IPS-15b (cell line): ENCODE data around the gene PGPEP1.

Experiments used
- H3K27me3 ChIP-seq: one replicate; pipeline ENCODE4 v1.6.1; 2013; ENCODE audit warnings: low read length; ENCODE audit not compliant: control insufficient read depth, insufficient read depth
- H3K36me3 ChIP-seq: one replicate; pipeline ENCODE4 v1.6.1; 2013; ENCODE audit warnings: low read length; ENCODE audit not compliant: control insufficient read depth, insufficient read depth
- H3K4me1 ChIP-seq: one replicate; pipeline ENCODE4 v1.6.1; 2013; ENCODE audit warnings: mild to moderate bottlenecking, low read length; ENCODE audit not compliant: control insufficient read depth, insufficient read depth
- H3K4me3 ChIP-seq: one replicate; pipeline ENCODE4 v1.5.1; 2013; ENCODE audit warnings: low read depth, low read length
- H3K9ac ChIP-seq: one replicate; pipeline ENCODE4 v1.6.1; 2013; ENCODE audit warnings: low read depth, mild to moderate bottlenecking, low read length
- H3K9me3 ChIP-seq: one replicate; pipeline ENCODE4 v1.6.1; 2013; ENCODE audit warnings: mild to moderate bottlenecking, low read length; ENCODE audit not compliant: control insufficient read depth, insufficient read depth

PGPEP1 gene, protein sequence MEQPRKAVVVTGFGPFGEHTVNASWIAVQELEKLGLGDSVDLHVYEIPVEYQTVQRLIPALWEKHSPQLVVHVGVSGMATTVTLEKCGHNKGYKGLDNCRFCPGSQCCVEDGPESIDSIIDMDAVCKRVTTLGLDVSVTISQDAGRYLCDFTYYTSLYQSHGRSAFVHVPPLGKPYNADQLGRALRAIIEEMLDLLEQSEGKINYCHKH

DNA sequence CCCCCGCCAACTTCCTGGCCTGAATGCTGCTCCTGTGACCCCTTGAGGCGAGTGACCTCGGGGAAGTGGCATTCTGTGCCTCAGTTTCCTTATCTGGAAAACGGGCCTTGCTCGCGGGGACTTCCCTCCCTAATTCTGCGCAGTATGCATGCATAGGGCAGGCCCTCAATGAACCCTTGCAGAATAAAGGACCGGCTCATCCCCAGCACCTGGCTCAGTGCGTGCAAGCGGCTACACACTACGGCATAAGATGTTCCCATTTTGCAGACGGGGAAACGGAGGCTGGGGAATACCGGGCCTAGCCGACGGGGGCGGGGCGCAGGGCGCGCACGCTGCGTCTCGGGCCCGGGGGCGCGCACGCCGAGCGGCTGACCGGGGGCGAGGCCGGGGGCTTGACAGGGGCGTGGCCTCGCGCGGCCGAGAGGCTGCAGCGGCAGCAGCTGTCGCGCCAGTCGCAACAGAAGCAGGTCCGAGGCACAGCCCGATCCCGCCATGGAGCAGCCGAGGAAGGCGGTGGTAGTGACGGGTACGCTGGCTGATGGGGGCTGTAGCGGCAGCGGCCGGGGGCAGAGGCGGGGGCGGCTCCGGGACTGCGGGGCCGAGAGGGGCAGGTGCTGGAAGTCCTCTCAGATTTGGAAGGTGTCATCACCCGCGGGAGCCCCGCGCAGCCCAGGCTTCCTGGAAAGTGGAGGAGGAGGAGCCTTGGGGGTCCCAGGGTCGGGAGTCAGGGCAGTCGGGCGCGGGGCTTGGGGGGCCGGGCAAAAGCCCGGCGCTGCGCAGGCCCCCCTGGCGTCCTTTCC lies at the start of gene PGPEP1:
PGPEP1 (plus strand) TSS at position 409 of the 800 bp plus-strand sequence; CDS start at position 493, 84 bp downstream.
- H3K9me3 ChIP-seq, result no peaks in the 10 kb centered on the region
- H3K4me1 ChIP-seq, result peaks cover 14% of the 10 kb centered on the region

DNA sequence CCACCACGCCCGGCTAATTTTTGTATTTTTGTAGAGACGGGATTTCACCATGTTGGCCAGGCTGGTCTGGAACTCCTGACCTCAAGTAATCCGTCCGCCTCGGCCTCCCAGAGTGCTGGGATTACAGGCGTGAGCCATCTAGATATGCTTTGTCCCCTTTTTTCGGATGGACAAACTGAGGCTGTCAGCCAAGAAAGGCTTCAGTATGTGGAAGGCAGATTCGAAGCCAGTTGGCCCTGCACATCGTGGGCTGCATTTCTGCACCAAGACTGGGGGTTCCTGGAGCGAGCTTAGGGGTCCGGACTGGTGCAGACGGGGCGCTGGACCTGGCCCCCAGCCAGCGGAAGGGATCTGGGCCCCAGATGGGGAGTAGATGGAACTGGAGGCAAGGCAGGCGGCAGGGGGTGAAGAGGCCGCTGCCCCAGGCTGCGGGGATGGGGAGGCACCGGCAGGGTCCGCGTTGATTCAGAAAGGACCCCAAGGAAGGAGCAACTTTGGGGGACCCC lies 49.3 kb upstream of the PGPEP1 start:
- no peaks in the 10 kb centered on the region for H3K36me3 ChIP-seq
- no peak overlapping the region for H3K9ac ChIP-seq
- H3K27me3 ChIP-seq, result peaks cover 8% of the 10 kb centered on the region
- H3K9me3 ChIP-seq, result no peaks in the 10 kb centered on the region
- peak overlapping the region; percentile 77 for H3K4me3 ChIP-seq
- peaks cover 19% of the 10 kb centered on the region for H3K4me1 ChIP-seq

More for the DNA sequence above, at the start of gene PGPEP1:
- Histone ChIP-seq H3K27me3 (no peaks in the 10 kb centered on the region), H3K36me3 (no peaks in the 10 kb centered on the region), H3K4me3 (peak within 1 kb of the TSS; percentile 60), H3K9ac (peak within 1 kb of the TSS; percentile 37)

DNA sequence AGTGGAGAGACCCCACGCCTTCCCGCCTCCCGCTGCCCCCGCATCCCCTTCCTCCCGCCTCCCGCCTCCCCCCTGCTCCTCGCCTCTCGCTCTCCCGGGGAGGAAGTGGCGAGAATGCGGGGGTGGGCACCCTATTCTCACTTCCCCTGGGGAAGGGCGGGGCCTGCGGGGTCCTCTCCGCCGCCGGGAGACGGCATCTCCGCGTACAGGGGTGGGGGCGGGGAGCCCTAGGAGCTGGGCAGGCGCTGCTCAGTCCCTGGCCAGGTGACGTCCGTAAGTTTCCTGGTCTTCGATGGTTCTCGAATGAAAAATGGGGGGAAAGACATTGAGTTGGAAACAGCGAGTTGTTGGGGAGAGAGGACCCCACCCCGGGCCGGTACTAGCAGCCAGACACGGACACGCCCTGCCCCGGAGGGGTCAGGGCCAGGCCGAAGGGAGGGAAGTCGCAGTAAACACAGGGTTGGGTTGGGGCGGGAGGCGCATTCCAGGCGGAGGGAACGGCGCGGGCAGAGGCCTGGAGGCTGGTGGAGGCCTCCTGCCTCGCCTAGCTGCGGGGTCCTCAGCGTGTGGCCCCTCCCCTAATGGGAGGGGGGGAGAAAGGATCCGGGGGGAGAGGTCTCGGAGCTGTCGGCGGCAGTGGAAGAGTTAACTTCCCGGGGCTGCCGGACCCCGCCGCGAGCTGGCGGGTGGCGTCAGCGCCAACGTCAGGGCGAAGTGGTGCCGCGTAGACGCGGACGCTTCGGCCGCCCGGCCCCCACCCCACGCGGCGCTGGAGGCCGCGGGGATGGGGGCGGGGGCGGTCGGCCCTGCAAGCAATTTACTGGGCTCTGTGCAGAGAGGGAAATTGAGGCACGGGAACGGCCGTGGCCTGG lies 48.6 kb upstream of the PGPEP1 start:
- Histone ChIP-seq H3K4me1 (peaks cover 19% of the 10 kb centered on the region), H3K9me3 (no peaks in the 10 kb centered on the region), H3K4me3 (peak overlapping the region; percentile 77), H3K27me3 (peaks cover 3% of the 10 kb centered on the region), H3K36me3 (no peaks in the 10 kb centered on the region), H3K9ac (peak overlapping the region; percentile 41)

DNA sequence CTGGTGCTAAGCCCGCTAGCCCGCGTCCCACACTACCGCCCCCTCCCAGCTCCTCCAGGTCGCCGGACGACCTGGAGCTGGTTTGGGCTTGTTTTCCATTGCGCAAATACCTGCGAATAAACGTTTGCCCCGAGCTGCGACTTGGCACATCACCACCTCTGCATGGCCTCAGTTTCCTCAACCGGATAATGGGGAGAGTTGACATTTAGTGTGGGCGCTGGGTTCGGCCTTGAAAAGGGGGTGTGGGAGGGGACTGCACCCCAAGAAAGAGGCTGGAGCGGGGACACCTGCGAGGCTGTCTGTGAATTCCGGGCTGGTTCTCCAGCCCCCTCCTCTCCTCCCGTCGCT lies 48.0 kb upstream of the PGPEP1 start:
- Histone ChIP-seq H3K4me1 (peaks cover 18% of the 10 kb centered on the region), H3K36me3 (no peaks in the 10 kb centered on the region)

DNA sequence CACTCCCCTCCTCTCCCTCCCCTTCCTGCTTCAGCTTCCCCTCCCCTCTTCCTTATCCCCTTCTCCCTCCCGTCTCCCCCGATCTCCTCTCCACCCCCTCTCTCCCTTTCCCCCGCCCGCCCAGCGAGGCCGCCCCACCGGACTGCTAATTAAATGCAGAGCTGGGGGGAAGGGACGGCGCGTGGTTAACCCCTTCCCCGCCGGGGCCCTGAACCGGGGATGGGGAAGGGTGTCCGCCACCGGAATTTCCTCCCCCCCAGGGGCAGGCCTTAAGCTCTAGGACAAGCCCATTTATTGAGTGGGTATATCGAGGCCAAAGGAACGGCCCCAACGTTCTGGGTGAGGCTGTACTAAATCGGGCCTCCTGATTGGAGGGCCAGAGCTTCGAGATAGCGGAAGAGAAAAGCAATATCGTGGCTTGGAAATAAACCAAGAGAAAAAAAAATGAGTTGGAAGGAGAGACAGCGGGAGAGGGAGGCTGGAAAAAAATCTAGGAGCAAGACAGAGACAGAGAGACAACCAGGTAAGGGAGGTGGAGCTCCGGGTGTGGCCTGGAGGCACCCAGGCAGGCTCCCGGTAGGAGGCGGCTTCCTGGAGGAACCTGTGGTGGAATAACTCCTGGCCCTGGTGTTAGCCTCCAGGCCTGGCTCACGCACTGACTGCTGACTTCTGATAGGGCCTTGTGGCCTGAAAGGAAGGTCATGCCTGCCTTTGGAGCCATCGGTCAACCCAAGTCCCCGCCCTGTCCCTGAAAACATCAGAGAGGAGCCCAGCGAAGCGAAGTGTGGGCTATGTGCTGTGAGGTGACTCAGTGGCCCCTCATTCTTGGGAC lies 47.4 kb upstream of the PGPEP1 start:
- H3K4me1 ChIP-seq, result peaks cover 15% of the 10 kb centered on the region
- H3K9ac ChIP-seq, result peak overlapping the region; percentile 26
- peak overlapping the region; percentile 77 for H3K4me3 ChIP-seq
- H3K27me3 ChIP-seq, result no peaks in the 10 kb centered on the region
- H3K9me3 ChIP-seq, result no peaks in the 10 kb centered on the region
- no peaks in the 10 kb centered on the region for H3K36me3 ChIP-seq

More for the DNA sequence above, 48.0 kb upstream of the PGPEP1 start:
- H3K9me3 ChIP-seq, result no peaks in the 10 kb centered on the region
- H3K4me3 ChIP-seq, result peak overlapping the region; percentile 77
- no peaks in the 10 kb centered on the region for H3K27me3 ChIP-seq
- peak overlapping the region; percentile 41 for H3K9ac ChIP-seq

DNA sequence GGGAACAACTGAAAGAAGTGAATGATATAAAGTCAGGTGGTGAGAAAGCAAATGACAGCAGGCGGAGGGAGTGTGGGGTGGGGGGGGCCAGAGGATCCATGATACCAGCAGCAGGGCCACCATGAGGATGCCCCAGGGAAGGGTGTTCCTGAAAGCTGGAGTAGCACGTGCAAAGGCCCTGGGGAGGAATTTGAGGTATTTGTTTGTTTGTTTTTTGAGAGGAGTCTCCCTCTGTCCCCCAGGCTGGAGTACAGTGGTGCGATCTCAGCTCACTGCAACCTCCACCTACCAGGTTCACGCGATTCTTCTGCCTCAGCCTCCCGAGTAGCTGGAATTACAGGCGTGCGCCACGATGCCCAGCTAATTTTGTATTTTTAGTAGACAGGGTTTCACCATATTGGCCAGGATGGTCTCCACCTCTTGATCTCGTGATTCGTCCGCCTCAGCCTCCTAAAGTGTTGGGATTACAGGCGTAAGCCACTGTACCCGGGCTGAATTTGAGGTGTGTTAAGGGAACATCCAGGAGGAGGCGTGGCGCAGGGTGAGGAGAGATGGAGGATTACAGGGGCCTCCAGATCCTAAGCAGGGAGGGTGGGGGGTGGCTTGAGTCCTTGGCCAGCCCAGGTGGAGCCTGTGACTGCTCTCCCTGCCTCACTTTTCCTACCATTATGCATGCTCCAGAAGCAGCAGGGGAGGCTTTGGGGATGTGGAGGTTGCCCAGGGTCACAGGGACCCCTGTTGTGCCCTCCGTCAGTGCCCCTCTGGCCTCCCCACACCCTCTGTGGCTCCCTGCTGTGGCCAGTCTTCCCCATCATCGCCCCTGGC lies 46.5 kb upstream of the PGPEP1 start:
- Histone ChIP-seq H3K4me1 (peaks cover 15% of the 10 kb centered on the region), H3K36me3 (no peaks in the 10 kb centered on the region), H3K4me3 (peak overlapping the region; percentile 56), H3K9ac (no peak overlapping the region), H3K27me3 (no peaks in the 10 kb centered on the region), H3K9me3 (no peaks in the 10 kb centered on the region)

DNA sequence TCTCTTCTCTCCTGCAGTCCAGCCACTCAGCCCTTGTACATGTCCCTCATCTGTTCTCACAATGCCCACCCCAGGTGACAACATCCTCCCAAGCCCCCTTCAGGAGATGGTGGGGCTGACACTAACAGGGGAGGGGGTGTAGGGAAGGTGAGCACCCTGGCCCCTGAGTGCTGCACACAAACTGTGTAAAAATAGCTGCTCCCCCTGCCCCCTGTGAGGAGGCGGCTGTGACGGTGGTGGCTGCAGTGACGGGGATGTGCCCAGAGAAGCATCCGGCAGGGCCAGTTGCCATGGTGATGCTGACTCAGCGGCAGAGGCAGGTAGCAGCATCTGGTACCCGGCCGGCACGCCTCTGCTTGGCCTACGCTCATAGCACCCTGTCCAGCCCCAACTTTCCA lies 45.9 kb upstream of the PGPEP1 start:
- Histone ChIP-seq H3K9me3 (no peaks in the 10 kb centered on the region), H3K4me3 (peak overlapping the region; percentile 56), H3K27me3 (no peaks in the 10 kb centered on the region), H3K9ac (no peak overlapping the region), H3K4me1 (peaks cover 15% of the 10 kb centered on the region), H3K36me3 (no peaks in the 10 kb centered on the region)

DNA sequence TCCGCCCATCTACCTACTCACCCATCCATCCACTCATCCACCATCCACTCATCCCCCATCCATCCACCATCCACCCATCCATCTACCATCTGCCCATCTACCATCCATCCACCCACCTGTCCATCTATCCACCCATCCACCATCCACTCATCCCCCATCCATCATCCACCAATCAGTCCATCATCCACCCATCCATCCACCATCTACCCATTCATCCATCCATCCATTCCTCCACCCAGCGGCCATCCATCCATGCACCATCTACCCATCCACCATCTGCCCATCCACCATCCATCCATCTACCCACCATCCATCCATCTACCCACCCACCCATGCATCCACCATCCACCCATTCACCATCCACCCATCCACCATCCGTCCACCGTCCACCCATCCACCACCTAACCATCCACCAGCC lies 45.4 kb upstream of the PGPEP1 start:
- Histone ChIP-seq H3K4me3 (no peak overlapping the region), H3K36me3 (no peaks in the 10 kb centered on the region), H3K4me1 (peaks cover 13% of the 10 kb centered on the region), H3K9me3 (no peaks in the 10 kb centered on the region), H3K27me3 (no peaks in the 10 kb centered on the region), H3K9ac (no peak overlapping the region)

DNA sequence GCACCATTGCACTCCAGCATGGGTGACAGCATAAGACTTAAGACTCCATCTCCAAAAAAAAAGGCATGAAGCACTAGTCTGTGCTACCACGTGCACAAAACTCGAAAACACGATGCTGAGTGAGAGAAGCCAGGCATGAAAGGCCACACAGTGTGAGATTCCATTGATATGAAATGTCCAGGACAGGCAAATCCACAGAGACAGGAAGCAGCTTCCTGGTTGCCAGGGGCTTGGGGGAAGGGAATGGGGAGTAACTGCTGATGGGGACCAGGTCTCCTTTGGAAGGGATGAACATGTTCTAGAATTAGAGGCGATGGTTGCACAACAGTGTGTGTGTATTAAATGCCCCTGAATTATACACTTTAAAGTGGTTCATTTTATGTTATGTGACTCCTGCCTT lies 43.1 kb upstream of the PGPEP1 start:
- Histone ChIP-seq H3K4me3 (no peak overlapping the region), H3K4me1 (peaks cover 9% of the 10 kb centered on the region), H3K9me3 (no peaks in the 10 kb centered on the region), H3K36me3 (no peaks in the 10 kb centered on the region), H3K9ac (no peak overlapping the region), H3K27me3 (no peaks in the 10 kb centered on the region)

DNA sequence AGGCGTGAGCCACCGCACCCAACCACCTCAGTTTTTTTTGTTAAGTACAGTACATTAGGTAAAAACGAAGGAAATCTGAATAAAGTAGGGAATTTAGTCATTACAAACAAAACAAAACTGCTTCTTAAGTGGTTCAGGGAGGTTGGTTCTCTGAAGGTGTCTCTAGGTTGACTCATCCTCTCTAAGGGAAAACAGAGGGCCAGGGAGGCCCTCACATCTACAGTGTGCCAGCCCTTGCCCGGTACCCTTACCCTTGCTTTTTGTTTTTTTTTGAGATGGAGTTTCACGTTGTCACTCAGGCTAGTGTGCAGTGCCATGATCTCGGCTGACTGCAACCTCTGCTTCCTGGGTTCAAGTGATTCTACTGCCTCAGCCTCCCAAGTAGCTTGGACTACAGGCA lies 41.8 kb upstream of the PGPEP1 start:
- Histone ChIP-seq H3K27me3 (no peaks in the 10 kb centered on the region), H3K9ac (no peak overlapping the region), H3K4me1 (peaks cover 9% of the 10 kb centered on the region)

More for the DNA sequence above, 41.8 kb upstream of the PGPEP1 start:
- Histone ChIP-seq H3K36me3 (no peaks in the 10 kb centered on the region), H3K4me3 (no peak overlapping the region), H3K9me3 (no peaks in the 10 kb centered on the region)
